KBM-7 (cell line): ENCODE measurements around the gene CCBE1.
"Not testable (repeated sequence)": the region's sequence is repeated elsewhere in the genome, so short reads cannot be mapped to it uniquely, and the experiment has no call there.

Experiments
- DNase-seq: peaks from one replicate; pipeline ENCODE4 v3.0.0-alpha.2; 2015
- in situ Hi-C: fragments of 300-500 bp; cut with MboI; formaldehyde crosslinking; loops from 2 replicates; pipeline ENCODE4 v1.14.3; 2020; ENCODE audit warnings: low sequenced_read_pairs, low pct_unique_long_range_greater_than_20kb, mixed read lengths

CCBE1 gene

DNA sequence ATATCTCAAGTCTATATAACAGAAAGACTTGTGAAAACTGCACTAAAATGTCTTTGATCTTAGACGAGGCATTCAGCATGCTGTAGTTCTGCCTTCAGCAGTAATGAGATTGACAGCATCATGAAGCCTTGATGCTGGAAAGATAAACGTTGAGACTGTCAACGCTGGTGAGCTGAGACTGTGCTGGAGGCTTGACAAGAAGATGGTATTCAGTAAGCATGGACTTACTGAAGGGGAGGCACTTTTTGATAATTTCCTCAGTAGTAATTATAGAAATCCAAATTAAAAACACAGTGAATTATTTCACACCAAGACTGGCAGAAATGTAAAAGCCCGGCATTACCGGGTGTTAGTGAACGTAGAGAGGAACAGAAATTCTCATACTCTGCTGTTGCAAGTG, 162.2 kb downstream of the CCBE1 start:
- in situ Hi-C loops, result no loop called here
- DNase-seq, result no peak

DNA sequence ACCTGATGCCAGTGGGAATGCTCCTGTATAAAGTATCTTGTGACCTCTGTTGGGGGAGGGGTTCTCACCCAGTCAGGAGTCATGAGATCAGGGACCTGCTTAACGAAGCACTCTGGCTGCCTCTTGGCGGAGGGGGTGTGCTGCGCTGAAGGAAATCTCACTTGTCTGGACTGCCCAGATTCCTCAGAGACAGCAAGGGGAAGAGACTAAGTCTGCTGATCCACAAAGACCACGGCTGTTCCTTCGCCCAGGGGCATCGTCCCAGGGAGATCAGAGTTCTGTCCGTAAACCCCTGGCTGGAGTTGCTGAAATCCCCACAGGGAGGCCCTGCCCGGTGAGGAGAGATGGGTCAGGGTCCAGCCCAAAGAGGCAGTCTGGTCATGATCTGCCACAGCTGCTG, 168.4 kb downstream of the CCBE1 start:
- in situ Hi-C loops, result no loop called here
- no peak for DNase-seq

DNA sequence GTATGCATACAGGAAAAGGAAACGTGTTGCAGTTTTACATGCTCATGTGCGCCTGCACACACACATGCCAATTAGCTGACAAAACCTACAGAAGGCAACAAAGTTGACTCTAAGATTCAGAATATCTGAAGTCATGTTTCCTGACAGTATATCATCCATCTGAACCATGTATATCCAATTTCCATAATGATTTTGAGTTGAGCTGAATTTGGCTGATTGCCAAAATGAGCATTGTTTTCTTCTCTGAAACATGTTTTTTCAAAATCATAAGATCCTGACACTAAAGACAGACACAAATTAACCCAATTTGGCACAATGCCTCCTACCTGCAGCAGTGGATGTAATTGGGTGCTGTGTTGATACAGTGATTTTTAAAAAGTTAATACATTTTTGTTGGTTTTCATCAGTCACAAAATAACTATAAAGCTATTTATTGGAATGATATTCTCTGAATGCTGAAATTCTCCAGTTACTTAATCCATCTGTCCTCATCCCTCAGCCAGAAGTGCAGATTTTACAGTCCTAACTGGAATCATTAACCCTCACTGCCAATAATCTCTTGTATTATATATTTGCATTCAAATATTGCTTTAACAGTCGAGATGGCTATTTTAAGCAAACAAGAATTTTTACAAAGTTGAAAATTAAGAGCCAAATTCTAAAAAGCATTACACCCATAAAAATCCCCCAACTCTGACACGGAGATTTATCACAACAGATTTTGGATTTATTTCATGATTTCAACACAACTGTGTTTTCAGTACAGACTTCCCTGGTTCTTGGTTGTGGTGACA, 176.5 kb downstream of the CCBE1 start:
- in situ Hi-C loops, result no loop called here
- DNase-seq, result no peak

DNA sequence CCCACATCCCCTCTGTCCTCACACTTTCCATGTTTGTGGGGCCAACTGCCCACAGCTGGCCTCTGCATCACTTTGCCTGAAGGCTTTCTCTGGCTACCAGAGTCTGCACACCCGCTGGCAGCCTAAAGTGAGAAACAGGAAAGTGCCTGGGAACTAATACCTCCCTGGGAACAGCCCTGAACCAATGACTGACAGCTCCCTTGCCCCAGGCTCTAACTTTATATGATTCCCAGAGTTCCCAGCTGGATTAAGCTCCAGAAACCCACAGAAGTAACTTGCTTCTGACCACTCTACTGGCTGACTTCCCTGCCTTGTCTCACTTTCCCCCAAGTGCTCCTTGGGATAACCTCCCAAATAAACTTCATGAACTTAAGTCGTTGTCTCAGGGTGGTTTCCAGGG, 178.5 kb downstream of the CCBE1 start:
- in situ Hi-C loops, result no loop called here
- DNase-seq, result no peak

DNA sequence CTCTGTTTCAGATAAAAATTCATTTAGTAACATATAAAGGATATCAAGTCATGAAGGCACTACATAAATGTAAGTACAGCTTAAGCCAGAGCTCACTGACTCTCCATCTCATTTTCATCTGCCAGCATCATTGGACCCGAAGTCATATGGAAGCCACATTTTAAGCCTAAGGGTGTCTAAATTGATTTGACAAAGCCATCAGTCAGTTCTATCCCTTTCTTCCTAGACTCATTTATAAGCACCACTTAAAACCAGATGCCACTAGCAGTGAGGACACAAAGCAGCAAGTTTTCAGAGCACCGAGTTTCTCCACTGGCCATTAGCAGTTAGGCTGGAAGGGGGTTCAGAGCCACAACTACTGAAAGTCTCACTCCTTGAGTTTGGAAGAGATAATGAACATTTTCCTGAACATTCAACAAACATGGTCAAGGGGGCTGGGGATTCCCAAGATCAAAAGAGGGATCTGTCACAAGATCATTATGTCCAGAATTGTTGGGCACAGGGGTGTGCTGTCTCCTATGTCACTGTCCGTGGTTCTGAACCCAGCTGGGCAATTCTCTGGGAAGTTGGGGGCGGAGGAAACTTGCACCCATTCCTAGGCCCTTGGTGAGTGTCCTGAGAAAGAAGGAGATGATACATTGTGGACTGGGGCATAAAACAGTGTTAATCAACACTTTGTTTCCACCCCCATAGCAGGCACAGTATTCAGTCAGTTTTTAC, 179.6 kb downstream of the CCBE1 start:
- DNase-seq, result no peak

DNA sequence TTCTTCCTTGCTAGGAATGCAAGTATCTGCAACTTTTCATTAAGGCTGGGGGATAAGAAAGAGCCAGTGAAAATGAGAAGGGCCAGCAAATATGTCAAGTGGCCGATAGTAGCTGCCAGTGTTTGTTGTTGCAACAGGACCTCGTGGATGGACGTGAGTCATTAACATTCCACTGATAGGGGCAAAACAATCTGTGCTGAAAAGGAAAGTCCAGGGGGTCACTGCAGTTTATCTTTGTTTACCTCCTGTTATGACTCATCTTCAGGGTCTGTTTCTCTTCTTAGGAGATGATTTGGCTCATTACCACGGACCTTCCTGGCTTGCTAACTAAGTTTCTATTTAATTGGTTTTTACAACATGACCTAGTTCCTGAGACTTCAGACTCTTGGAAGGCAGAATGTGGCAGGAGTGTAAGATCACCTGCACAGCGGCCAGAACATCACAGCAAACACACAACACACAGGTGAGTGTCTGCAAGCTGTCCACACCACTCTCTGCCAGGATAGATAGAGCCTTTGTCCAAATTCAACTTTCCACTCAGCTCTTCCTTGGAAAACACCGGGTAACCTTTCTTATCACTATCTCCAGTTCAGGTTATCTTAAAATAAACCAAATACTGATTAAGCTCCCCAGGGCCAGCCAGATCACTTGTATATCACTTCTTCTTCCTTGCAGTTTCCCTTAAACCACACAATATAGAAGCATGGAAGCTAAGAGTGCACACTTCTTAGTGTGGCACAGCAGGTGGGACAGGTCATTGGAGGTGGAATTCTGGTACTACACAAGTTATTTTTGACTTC, 180.7 kb downstream of the CCBE1 start:
- DNase-seq, result no peak
- in situ Hi-C loops, result no loop called here

More for the DNA sequence above, 179.6 kb downstream of the CCBE1 start:
- in situ Hi-C loops, result no loop called here

DNA sequence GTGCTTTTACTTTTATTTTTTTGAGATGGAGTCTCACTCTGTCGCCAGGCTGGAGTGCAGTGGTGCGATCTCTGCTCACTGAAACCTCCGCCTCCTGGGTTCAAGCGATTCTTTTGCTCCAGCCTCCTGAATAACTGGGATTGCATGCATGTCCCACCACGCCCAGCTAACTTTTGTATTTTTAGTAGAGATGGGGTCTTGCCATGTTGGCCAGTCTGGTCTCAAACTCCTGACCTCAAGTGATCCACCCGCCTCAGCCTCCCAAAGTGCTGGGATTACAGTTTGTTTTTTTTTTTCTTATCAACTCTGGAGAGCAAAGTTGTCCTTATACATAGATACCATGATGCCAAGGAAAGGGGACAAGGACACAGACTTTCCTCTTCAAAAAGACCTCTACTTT, 181.3 kb downstream of the CCBE1 start:
- in situ Hi-C loops, result not testable (repeated sequence)

DNA sequence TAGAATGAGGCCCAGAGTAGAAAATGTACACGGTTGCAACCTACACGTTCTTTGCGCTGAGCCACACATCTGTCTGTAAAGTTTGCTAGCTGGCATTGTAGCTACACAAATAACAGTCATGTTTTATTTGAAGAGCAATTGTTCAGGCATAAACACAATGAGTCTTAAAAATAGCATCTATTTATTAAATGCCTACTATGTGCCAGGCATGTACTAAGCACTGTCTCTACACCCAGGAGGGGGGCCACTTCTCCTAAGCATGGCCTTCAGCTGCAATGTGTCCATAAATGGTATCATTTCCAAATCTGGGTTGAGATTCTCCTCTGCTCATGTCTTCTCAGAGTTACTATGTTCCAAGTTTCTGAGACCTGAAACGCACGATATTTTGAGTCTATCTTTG, 182.1 kb downstream of the CCBE1 start:
- DNase-seq, result no peak
- in situ Hi-C loops, result no loop called here

More for the DNA sequence above, 181.3 kb downstream of the CCBE1 start:
- DNase-seq, result not testable (repeated sequence)

DNA sequence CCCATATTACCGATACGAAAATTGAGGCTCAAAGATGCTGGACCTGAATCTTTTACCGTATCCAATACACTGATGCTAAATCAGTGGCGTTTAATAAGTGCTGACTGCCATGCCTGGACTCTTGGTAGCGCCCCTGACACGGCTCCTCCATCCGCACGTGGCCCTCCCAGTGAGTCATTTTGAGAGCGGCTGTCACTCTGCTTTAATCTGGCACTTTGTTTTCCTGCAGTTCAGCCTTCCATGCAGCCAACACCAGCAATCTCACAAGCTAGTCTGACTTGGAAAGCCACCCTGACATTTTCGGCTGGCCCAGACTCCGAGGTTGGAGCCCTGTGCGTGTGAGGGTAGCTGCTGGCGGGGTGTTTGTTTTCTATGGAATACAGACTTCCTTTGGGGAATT, 183.0 kb downstream of the CCBE1 start:
- no peak for DNase-seq
- in situ Hi-C loops, result no loop called here

DNA sequence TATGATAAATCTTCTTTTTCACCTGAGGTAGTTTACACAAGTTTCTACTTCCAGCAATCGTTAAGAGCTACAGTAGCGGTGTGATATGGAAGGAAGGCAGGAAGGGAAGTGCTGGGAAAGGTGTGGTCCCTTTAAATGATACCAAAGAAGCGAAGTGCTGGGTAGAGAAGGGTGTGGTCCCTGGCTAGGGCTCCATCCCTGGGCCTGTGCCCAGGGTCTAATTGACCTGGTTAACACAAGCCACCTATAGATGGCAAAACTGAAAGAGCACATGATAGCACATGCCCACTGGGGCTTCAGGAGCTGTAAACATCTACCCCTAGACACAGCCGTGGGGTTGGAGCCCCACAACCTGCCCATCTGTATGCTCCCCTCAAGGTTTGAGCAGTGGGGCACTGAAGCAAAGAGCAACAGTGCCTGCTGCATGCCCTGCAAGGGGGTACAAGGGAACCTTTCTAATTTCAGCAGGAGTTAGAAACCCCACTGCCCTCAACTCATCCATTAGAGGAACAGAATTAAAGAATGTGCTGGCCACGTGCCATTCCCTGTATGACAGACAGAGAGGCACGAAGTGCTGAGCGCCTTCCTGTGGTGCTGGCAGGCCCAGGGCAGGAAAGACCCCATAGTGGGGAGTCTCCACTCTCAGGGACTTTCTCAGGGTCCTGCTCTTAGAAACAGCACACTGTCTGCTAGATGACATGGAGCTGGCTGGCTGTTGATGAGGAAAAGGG, 185.0 kb downstream of the CCBE1 start:
- no peak for DNase-seq
- in situ Hi-C loops, result no loop called here

DNA sequence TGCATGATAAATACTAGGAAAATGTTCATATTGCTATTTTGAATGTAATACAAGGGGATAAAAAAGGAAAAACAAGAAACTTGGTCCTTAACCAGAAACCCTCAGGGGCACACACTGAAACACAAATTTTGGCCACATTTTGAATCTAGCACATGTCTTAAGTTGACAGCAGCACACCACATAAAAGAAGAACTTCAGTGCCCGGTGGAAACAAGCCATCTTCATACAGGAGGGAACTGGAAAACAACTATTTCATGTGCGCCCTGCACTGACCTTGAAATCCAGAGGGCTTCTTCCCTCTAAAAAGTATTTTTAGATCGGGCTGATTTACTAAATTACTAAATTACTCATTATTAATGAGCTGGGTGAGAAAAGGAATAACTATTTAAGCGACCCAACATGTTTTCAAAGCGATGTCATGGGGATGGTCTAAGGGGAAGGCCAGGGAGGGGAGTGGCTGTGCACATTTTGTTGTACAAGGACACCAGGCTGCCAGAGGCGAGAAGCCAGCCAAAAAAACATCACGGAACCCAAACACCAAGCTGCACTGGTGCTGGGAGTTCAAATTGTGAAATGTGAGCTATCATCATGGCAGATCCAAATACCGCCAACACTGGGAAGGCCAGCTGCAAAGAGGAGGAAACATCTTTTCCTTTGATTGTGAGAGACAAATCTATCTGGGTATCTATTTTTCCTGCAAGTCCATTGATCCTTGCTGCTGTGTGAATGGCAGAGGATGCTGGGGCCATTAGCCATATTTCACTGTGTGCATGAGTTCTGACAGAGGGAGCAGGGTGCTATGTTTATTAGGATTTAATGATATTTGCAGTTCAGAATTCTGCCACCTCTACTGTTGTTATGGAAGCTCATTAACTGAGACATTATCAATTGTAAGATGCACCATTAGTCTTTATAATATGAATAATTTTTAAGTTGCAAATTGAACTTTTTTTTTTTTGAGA, 187.5 kb downstream of the CCBE1 start:
- DNase-seq, result no peak
- in situ Hi-C loops, result no loop called here

DNA sequence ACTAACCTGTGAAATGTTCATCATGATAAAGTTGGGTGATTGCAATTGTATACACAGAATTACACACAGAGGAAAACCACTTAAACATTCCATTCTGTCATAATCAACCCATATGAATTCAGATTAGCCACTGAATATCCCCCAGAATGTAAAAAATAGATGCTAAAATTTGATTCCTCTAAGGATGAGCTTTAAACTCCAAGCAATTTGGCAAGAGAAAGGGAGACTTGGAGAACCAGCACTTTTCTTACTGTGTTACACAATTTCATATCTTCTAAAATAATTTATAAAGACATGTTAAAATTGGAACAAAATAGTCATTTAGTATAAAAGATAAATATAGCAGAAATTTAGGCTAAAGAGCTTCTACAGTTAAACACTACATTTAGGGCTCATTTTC, 191.9 kb downstream of the CCBE1 start:
- in situ Hi-C loops, result no loop called here
- no peak for DNase-seq

- DNase-seq, result no peak
- in situ Hi-C loops, result no loop called here
Observed at GRCh38 chr18:59502274-59503175, 194.7 kb downstream of the CCBE1 start.

DNA sequence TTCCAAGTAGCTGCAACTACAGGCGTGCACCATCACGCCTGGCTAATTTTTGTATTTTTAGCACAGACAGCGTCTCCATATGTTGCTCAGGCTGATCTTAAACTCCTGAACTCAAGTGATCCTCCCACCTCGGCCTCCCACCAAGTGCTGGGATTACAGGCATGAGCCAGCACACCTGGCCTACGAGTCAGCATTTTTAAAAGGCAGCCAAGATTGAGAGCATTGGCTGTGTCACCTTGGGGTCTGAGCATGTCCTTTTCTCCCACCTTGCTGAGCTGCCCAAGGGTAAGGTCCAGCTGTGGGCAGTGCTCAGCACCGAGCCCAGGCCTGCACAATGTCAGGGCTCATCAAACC, 195.3 kb downstream of the CCBE1 start:
- DNase-seq, result no peak
- in situ Hi-C loops, result no loop called here

GRCh38 chr18:59500765-59501164, 196.5 kb downstream of the CCBE1 start:
- in situ Hi-C loops, result no loop called here
- DNase-seq, result no peak

DNA sequence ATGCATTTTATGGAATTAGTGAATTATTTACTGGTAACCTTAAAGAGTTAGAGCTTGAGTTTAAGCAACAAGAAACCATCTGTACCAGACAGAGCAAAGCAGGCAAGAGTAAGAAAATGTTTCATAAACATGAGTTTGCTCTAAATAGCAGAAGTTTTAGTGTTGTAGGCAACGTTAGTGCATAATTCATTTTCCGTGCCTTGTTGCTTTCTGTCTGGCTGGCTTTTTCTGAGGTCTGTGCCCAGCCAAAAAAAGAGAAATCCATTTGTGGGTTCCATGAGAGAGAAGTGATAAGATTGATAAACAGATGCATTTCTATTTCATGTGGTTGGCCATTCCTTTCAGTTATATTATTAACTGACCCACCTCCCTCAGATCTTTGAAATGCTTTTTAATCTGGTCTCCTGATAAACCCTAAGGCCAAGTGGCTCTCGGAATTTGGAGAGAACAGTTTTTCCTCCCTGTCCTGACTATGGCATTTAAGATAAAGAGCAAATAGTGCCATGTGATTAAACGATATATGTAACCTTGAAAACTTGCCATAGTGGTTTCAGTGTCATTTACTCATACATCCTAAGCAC, 198.6 kb downstream of the CCBE1 start:
- no peak for DNase-seq
- in situ Hi-C loops, result no loop called here

- no peak for DNase-seq
- in situ Hi-C loops, result no loop called here
Observed at GRCh38 chr18:59492756-59493421, 204.3 kb downstream of the CCBE1 start.
